GM12878 (cell line): ENCODE results near the gene FAM222B. TPM values are rescaled to one million over a fixed set of nuclear protein-coding genes. Genes with fewer than 3 reads are reported as not detected.
A peak's percentile ranks its signal among the peaks of the same experiment; 100 is the strongest.

Source experiments
- BHLHE40 ChIP-seq, 2 experiments: fragments of 450-650 bp in 1 of 2; IDR thresholded peaks; 2 replicates each; pipeline ENCODE4 v1.6.1; 2011 to 2017; ENCODE audit warnings: low read depth in 2 of 2, borderline replicate concordance in 1 of 2, improper control_type of control experiment in 1 of 2, low read length in 1 of 2, mild to moderate bottlenecking in 1 of 2
- CBFB ChIP-seq: IDR thresholded peaks from 2 replicates; pipeline ENCODE4 v1.6.1; 2016; ENCODE audit warnings: antibody characterized with exemption, low read depth
- CHD2 ChIP-seq: IDR thresholded peaks from 2 replicates; pipeline ENCODE4 v1.6.1; 2011; ENCODE audit warnings: low read depth, low read length, improper control_type of control experiment, borderline replicate concordance
- EED ChIP-seq: sonication (generic); IDR thresholded peaks from 2 replicates; pipeline ENCODE4 v1.6.1; 2016; ENCODE audit warnings: antibody characterized with exemption, low read depth
- EGR1 ChIP-seq, 2 experiments: IDR thresholded peaks; 1 replicate in 1 of 2; 2 replicates in 1 of 2; pipeline ENCODE4 v1.6.1; 2011 to 2012; ENCODE audit warnings: low read depth in 2 of 2, low read length in 2 of 2, borderline replicate concordance in 1 of 2, mild to moderate bottlenecking in 1 of 2, moderate library complexity in 1 of 2
- GATAD2B ChIP-seq: fragments of 450-650 bp; conservative IDR thresholded peaks from 2 replicates; pipeline ENCODE4 v1.6.1; 2017; ENCODE audit warnings: low read depth, mild to moderate bottlenecking, moderate library complexity
- IKZF1 ChIP-seq: fragments of 450-650 bp; conservative IDR thresholded peaks from 2 replicates; pipeline ENCODE4 v1.6.1; 2017; ENCODE audit warnings: antibody characterized with exemption, mild to moderate bottlenecking
- IKZF2 ChIP-seq, 2 experiments: fragments of 450-650 bp; IDR thresholded peaks; 2 replicates each; pipeline ENCODE4 v1.6.1; 2017; ENCODE audit warnings: mild to moderate bottlenecking in 2 of 2, moderate library complexity in 2 of 2
- JUNB ChIP-seq: IDR thresholded peaks from 2 replicates; pipeline ENCODE4 v1.6.1; 2016; ENCODE audit warnings: antibody characterized with exemption, mild to moderate bottlenecking
- MEF2B ChIP-seq: fragments of 450-650 bp; IDR thresholded peaks from 2 replicates; pipeline ENCODE4 v1.6.1; 2018; ENCODE audit warnings: mild to moderate bottlenecking, moderate library complexity; ENCODE audit not compliant: partially characterized antibody, poor library complexity, severe bottlenecking
- NBN ChIP-seq: fragments of 450-650 bp; IDR thresholded peaks from 2 replicates; pipeline ENCODE4 v1.6.1; 2016
- PKNOX1 ChIP-seq: fragments of 450-650 bp; IDR thresholded peaks from 2 replicates; pipeline ENCODE4 v1.6.1; 2016; ENCODE audit warnings: mild to moderate bottlenecking
- POU2F2 ChIP-seq: IDR thresholded peaks from 3 replicates; pipeline ENCODE4 v1.6.1; 2011; ENCODE audit warnings: low read depth, mild to moderate bottlenecking, low read length, borderline replicate concordance
- RELB ChIP-seq: fragments of 450-650 bp; IDR thresholded peaks from 2 replicates; pipeline ENCODE4 v1.6.1; 2017; ENCODE audit warnings: low read depth, mild to moderate bottlenecking, moderate library complexity
- SIN3A ChIP-seq: IDR thresholded peaks from 2 replicates; pipeline ENCODE4 v1.6.1; 2012; ENCODE audit warnings: low read depth, low read length, improper control_type of control experiment
- SPI1 ChIP-seq: IDR thresholded peaks from 2 replicates; pipeline ENCODE4 v1.6.1; 2011; ENCODE audit warnings: low read depth, mild to moderate bottlenecking, low read length, moderate library complexity, borderline replicate concordance; ENCODE audit not compliant: insufficient read depth
- SREBF2 ChIP-seq: IDR thresholded peaks from 2 replicates; pipeline ENCODE4 v1.6.1; 2012; ENCODE audit warnings: mild to moderate bottlenecking, low read length
- SRF ChIP-seq, 2 experiments: IDR thresholded peaks; 2 replicates each; pipeline ENCODE4 v1.6.1; 2011; ENCODE audit warnings: low read depth in 2 of 2, low read length in 2 of 2, mild to moderate bottlenecking in 1 of 2, moderate library complexity in 1 of 2
- TCF7 ChIP-seq: IDR thresholded peaks from 2 replicates; pipeline ENCODE4 v1.6.1; 2014; ENCODE audit warnings: antibody characterized with exemption, borderline replicate concordance
- YY1 ChIP-seq: IDR thresholded peaks from 2 replicates; pipeline ENCODE4 v1.6.1; 2011; ENCODE audit warnings: low read depth, mild to moderate bottlenecking, low read length
- polyA plus RNA-seq, 11 experiments: library from polyadenylated mRNA; depleted of rRNA in 4 of 11; unstranded in 6 of 11; stranded (reverse) in 5 of 11; fragments of >200 nt; fragmentation: Nextera tagmentation in 4 of 11; fragmentation: Illumina TruSeq in 1 of 11; extraction: Ambion mirVana in 4 of 11; extraction: Trizol in 1 of 11; gene quantifications; 1 replicate in 1 of 11; 2 replicates in 10 of 11; pipeline versions ENCODE4 v1.2.1 to v1.2.3, GENCODE V29; 2011 to 2016; ENCODE audit warnings: inconsistent platforms in 2 of 11, missing spikeins in 2 of 11, low read depth in 1 of 11
- total RNA-seq, 4 experiments: library from RNA; depleted of rRNA in 3 of 4; stranded (reverse); fragments of >200 nt in 3 of 4; fragmentation: Illumina TruSeq in 1 of 4; extraction: Trizol in 1 of 4; gene quantifications; 2 replicates each; pipeline versions ENCODE4 v1.2.1 to v1.2.3, GENCODE V29; 2013 to 2021
- TF ChIP-seq, protein P1 (sequence below): IDR thresholded peaks from 2 replicates; pipeline ENCODE4 v1.6.1; 2012; ENCODE audit warnings: low read depth, low read length, improper control_type of control experiment
- TF ChIP-seq, protein P2 (sequence below): fragments of 150-350 bp; IDR thresholded peaks from 2 replicates; pipeline ENCODE4 v1.6.1; 2016; ENCODE audit warnings: low read depth, low read length

FAM222B gene
- total and polyA plus RNA-seq, 10 of the 15 experiments (the other 5 are each of a cell fraction or from before 2014, with no cell fraction given): 2.8 to 18.3 (median 6.4) TPM

GRCh38 chr17:28741358-28742349 is 100.9 kb downstream of the FAM222B start (continued):
- TF ChIP-seq RELB (peak; percentile 71; the same call in 1 of the 2 replicates), BHLHE40 (IDR thresholded peaks at IDR 0.05; ENCODE audit: borderline replicate concordance in 1 of 2, low read depth in 2 of 2, low read length in 1 of 2) (peak in 1 of 2 experiments; percentile 43; a peak in 1 of 4 replicates), NBN (peak; percentile 35; the same call in 1 of the 2 replicates), IKZF2 (IDR thresholded peaks at IDR 0.05) (peak; percentile 87 to 89), YY1 (no peak), SPI1 (peak; percentile 73; the same call in 1 of the 2 replicates), SREBF2 (no peak), JUNB (no peak), SIN3A (peak; percentile 19; the same call in 1 of the 2 replicates), IKZF1 (peak; percentile 87), TCF7 (no peak), EGR1 (IDR thresholded peaks at IDR 0.05; ENCODE audit: borderline replicate concordance in 1 of 2, low read depth in 2 of 2, low read length in 2 of 2) (0 out of 3 replicates have a peak, but pooled peaks of 1 of the 2 experiments have one; percentile 15), CBFB (peak; percentile 67; the same call in 1 of the 2 replicates), PKNOX1 (no peak), POU2F2 (peak; percentile 9; the same call in 1 of the 3 replicates), MEF2B (peak; percentile 47), GATAD2B (peak; percentile 70), EED (peak; percentile 93), CHD2 (peak; percentile 24; the same call in 1 of the 2 replicates), SRF (IDR thresholded peaks at IDR 0.05; ENCODE audit: low read depth in 2 of 2, low read length in 2 of 2) (peak in 1 of 2 experiments; percentile 60; a peak in 1 of 4 replicates)
- TF ChIP-seq, protein P1, sequence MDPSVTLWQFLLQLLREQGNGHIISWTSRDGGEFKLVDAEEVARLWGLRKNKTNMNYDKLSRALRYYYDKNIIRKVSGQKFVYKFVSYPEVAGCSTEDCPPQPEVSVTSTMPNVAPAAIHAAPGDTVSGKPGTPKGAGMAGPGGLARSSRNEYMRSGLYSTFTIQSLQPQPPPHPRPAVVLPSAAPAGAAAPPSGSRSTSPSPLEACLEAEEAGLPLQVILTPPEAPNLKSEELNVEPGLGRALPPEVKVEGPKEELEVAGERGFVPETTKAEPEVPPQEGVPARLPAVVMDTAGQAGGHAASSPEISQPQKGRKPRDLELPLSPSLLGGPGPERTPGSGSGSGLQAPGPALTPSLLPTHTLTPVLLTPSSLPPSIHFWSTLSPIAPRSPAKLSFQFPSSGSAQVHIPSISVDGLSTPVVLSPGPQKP: no peak; the same call in 1 of the 2 replicates
- TF ChIP-seq, protein P2, sequence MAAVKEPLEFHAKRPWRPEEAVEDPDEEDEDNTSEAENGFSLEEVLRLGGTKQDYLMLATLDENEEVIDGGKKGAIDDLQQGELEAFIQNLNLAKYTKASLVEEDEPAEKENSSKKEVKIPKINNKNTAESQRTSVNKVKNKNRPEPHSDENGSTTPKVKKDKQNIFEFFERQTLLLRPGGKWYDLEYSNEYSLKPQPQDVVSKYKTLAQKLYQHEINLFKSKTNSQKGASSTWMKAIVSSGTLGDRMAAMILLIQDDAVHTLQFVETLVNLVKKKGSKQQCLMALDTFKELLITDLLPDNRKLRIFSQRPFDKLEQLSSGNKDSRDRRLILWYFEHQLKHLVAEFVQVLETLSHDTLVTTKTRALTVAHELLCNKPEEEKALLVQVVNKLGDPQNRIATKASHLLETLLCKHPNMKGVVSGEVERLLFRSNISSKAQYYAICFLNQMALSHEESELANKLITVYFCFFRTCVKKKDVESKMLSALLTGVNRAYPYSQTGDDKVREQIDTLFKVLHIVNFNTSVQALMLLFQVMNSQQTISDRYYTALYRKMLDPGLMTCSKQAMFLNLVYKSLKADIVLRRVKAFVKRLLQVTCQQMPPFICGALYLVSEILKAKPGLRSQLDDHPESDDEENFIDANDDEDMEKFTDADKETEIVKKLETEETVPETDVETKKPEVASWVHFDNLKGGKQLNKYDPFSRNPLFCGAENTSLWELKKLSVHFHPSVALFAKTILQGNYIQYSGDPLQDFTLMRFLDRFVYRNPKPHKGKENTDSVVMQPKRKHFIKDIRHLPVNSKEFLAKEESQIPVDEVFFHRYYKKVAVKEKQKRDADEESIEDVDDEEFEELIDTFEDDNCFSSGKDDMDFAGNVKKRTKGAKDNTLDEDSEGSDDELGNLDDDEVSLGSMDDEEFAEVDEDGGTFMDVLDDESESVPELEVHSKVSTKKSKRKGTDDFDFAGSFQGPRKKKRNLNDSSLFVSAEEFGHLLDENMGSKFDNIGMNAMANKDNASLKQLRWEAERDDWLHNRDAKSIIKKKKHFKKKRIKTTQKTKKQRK: no peak
